NOMO-1 (cell line): ENCODE data around the gene ZW10.
"Not testable (repeated sequence)": the region's sequence is repeated elsewhere in the genome, so short reads cannot be mapped to it uniquely, and the experiment has no call there.

Experiments used
- DNase-seq, 2 experiments: peaks; one replicate each; lab custom pipeline; 2025; ENCODE audit not compliant: unreplicated experiment in 2 of 2; lab: John Stamatoyannopoulos, UW

ZW10 gene

GRCh38 chr11:113773416-113774173 is at the start of gene ZW10:
Gene ZW10, minus strand, starts transcription at chr11:113773692. Its CDS starts 26 bp downstream, at chr11:113773666.
- peak; percentile 94 for DNase-seq

- no peak for DNase-seq
Measured at GRCh38 chr11:113818426-113818825, 44.9 kb upstream of the ZW10 start.

DNA sequence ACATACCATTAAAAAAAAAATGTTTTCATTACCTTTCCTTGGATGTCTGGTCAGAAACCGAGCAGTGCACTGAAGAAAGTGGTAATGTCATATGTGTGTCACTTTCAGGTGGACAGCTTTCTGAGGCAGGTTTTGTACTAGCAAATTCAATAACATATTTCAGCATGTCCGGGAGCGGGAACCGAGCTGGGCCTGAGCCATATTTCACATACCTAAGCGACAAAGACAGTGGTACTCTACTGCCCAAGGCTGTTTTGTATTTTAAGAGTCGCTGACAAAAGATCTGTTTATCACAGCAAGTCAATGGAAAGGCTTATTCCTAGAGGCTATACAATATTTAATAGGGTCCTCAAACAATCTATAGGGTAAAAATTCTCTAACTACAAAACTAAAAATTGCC is 44.1 kb upstream of the ZW10 start:
- DNase-seq: no peak

DNA sequence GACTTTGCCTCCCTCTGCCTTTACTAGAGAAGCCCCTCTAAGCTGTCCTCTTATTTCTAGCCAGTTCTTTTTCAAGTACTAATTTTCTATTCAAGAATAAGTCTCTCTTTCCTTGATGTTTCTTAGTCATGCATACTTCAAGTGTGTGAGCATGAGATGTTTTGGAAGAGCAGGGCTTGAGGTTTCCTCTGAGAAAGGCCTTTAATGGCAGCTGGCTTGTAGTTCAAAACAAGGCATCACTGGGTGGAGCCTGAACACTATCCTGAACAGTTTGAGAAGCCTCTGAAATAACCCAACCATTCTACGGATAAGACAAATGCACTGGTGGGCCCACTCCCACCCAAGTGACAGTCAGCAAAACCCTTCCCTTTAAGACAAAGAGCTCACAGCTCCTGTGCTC is 43.7 kb upstream of the ZW10 start:
- DNase-seq: no peak

GRCh38 chr11:113814181-113814580 is 40.7 kb upstream of the ZW10 start:
- no peak for DNase-seq

DNA sequence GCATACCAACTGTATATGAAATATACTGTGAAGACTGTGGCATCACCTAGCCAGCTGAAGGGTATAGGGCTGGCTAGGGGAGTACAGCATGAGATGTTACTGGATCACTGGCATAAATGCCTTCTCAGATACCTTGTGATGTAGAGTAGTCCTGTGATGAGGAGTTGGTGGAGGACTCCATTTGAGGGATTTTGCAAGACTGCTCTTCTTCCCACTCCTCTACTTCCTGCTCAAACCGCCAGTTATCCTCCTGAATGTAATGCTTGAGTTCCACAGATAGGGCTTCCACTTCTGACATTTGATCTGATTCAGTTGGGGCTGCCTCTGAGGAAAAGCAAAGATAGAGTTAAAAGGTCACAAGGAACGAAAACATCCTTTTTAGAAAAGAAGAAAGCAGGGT is 35.4 kb upstream of the ZW10 start:
- no peak for DNase-seq

GRCh38 chr11:113806406-113806805 is 32.9 kb upstream of the ZW10 start:
- DNase-seq: no peak

DNA sequence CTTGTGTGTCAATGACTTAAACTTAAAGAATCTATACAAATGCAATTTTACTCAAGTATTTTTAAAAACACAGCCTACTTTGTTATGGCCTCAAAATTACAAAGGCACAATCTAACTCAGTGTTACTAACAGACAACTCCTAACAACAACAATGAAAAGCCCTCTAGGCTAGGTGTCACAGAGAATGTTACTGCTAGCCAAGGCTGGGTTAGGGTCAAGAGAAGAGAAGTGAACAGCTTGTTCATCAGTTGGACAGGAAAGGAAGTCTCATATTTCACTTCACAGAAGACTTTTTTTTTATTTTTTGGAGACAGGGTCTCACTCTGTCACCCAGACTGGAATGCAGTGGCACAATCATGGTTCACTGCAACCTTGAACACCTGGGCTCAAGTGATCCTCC is 32.1 kb upstream of the ZW10 start:
- no peak for DNase-seq

DNA sequence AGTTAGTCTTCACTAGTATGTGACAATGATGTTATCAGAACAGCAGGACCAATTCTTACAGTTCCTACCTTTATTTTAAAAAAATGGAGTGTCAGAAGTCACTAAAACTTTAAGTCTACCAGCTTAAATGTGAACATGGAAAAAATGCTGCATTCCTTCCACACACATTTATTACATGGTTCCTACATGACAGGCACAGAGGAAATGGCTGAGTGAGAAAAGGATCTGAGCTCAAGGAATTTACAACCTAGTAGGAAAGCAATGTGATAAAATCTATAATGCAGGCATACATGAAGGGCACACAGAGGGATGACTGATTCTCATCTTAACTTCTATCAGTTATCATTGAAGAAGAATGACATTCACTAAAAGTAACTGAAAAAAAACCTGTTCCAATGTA is 29.1 kb upstream of the ZW10 start:
- DNase-seq: no peak

- peak in 1 of 2 experiments; percentile 6 for DNase-seq
Measured at GRCh38 chr11:113796663-113797259, 23.3 kb upstream of the ZW10 start.

DNA sequence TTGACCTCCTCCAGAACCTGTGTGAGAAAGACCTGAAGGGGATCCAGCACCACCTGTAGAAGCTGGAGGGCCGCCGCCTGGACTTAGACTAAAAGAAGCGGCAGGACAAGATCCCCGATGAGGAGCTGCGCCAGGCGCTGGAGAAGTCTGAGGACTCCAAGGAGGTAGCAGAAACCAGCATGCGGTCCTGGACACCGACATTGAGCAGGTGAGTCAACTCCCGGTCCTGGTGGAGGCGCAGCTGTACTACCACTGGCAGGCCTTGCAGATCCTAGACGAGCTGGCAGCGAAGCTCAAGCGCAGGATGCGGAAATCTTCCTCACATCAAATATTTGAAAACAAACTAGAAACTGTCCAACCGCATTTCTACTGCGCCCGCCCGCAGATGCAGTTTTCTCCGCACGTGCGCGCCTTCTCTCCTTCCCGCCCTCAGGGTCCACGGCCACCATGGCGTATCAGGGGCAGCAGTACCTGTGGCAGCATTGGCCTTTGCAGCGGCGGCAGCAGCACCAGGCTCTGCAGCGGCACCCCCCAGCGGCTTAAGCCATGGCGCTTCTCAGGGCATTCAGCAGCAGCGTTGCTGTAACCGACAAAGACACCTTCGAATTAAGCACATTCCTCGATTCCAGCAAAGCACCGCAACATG is 16.3 kb upstream of the ZW10 start:
- DNase-seq: no peak

GRCh38 chr11:113789016-113789415 is 15.5 kb upstream of the ZW10 start:
- not testable (repeated sequence) for DNase-seq

- no peak for DNase-seq
Measured at GRCh38 chr11:113782134-113782533, 8.6 kb upstream of the ZW10 start.

DNA sequence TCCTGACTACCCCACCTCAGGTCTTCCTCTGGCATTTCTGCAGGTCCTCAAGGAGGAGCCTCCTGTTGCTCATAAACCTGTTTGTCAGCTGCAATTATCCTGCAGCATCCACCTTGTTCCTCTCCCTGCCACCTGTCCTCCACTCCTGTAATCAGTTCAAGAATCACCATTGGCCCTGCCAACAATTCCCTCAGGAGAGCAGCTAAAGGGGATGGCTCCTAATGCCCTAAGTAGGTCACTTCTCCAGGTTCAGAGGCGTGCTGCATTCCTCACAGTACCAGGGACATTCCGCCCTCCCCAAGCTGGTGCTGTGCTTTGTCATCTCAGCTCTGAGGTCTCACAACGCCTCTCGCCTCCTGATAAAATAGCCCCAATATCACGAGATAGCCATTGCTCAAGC is 8.2 kb upstream of the ZW10 start:
- no peak for DNase-seq

DNA sequence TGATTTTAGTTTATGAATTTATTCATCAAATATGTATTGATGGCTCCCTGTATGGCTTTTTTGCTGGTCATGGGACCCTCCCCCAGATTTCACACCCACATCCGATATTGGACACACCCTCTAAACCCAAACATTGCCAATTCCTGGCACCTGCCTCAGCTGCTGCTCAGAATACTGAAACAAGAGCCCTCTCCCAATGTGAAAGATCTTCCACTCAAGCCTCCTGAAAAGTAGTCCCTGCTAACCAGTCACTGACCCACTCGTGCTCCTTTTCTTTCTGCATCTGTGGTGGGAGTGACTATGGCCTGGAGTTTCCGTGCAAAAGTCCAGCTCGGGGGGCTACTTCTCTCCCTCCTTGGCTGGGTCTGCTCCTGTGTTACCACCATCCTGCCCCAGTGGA is 6.0 kb upstream of the ZW10 start, which contains the start of gene CLDN25:
Gene CLDN25, plus strand, starts transcription at position 301 of the 400 bp plus-strand sequence. Its CDS starts 0 bp downstream, at position 301.
- no peak for DNase-seq

DNA sequence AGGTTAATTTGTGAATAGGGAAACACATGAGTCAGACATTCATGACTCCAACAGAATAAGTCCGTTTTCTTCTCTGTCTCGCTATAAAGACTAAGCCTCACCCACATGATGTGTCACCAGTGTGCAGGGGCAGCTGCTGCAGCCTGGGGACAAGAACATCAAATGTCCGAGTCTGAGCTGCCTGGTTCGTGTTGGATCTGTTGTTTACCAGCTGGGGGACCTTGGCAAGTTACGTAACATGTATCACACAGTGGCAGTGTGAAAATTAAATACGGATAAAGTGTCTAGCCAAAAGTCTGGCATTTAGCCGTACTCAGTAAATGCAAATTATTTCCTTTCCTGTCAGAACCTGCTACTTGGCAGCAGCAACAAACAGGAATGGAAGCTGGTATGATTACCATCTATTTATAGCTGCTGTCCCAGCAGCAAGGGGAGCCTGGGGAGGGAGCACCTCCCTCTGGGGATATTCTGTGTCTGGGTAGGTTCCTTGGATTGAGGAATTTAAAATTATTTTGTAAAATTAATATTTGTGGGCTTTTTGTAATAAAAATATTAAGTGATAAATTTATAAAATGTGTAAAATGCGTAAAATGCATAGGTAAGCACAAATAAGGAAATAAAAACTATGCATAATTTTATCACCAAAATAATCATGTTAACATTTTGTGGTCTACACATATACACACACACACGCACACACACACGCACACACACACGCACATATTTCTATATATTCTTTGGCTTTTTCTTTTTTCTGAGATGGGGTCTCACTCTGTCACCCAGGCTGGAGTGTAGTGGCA is 4.8 kb upstream of the ZW10 start:
- DNase-seq: no peak

DNA sequence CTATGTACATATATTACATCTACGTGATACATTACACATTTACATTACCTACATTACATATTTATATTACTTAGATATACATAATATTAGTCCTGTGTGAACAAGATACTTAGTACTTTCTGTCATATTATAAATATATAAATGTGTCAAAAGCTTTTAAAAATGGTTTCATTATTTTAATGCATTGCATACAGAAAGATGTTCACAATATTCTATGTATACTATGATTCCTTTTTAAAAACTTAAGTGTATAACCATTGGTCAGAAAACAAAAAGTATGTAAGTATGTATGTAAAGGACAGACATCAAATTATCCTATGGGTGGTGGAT is 647 bp upstream of the ZW10 start:
- no peak for DNase-seq

DNA sequence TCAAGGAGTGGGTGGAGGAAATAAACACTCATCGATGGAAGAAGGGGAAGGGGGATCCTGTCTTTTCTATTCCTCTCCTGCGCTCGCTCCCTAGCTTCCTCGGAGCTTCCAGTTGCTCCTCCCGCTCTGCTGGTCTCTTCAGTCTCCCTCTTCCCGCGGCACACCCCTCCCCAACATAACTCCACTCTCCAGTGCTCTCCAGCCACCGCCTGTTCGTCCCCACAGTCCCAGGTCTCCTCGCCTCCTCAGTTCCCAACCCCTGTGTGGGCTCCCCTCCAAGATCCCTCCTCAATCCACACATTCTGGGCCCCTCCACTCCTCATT is 438 bp downstream of the ZW10 start:
- DNase-seq: peak in 1 of 2 experiments; percentile 1

GRCh38 chr11:113771964-113772363 is 1.5 kb downstream of the ZW10 start:
- no peak for DNase-seq

GRCh38 chr11:113764527-113765219 is 8.8 kb downstream of the ZW10 start:
- no peak for DNase-seq

- not testable (repeated sequence) for DNase-seq
Measured at GRCh38 chr11:113763040-113763439, 10.5 kb downstream of the ZW10 start.
